Gastrocnemius medialis (tissue), 4 donors: ENCODE measurements around the gene RASL11A. TPM values are rescaled to one million over a fixed set of nuclear protein-coding genes. Genes with fewer than 3 reads are reported as not detected.

Experiments
- ATAC-seq, 2 donors: fragments of 150-250 bp; one replicate each; pipeline ENCODE4 v1.9.1; 2016
- DNase-seq, 2 donors: peaks; one replicate each; pipeline ENCODE4 v3.0.0-alpha.2; 2019
- H3K27ac ChIP-seq, 4 donors: fragments of 200-600 bp; sonication (generic); 1 replicate in 1 of 4; 2 replicates in 3 of 4; pipeline ENCODE4 v1.5.1; 2016 to 2018; ENCODE audit warnings: mild to moderate bottlenecking in 2 of 4, moderate library complexity in 1 of 4
- H3K27me3 ChIP-seq, 3 donors: fragments of 200-600 bp; sonication (generic) in 2 of 3; 1 replicate in 1 of 3; 2 replicates in 2 of 3; pipeline versions ENCODE4 v1.5.1 to v1.6.0; 2016 to 2019; ENCODE audit warnings: mild to moderate bottlenecking in 1 of 3, moderate library complexity in 1 of 3
- H3K36me3 ChIP-seq, 2 donors: fragments of 200-600 bp; sonication (generic) in 1 of 2; one replicate each; pipeline ENCODE4 v1.5.1; 2017 to 2018
- H3K4me1 ChIP-seq, 2 donors: fragments of 200-600 bp; sonication (generic) in 1 of 2; one replicate each; pipeline ENCODE4 v1.5.1; 2016 to 2017; ENCODE audit warnings: mild to moderate bottlenecking in 2 of 2
- H3K4me3 ChIP-seq, 4 donors: fragments of 200-600 bp; sonication (generic) in 3 of 4; 1 replicate in 1 of 4; 2 replicates in 3 of 4; pipeline ENCODE4 v1.5.1; 2016 to 2019; ENCODE audit warnings: mild to moderate bottlenecking in 2 of 4
- H3K9me3 ChIP-seq, 3 donors: fragments of 200-600 bp; sonication (generic) in 2 of 3; 1 replicate in 1 of 3; 2 replicates in 2 of 3; pipeline ENCODE4 v1.5.1; 2016 to 2019
- POLR2A ChIP-seq, 2 donors: fragments of 450-650 bp; IDR thresholded peaks; one replicate each; pipeline ENCODE4 v1.6.1; 2017; ENCODE audit warnings: antibody characterized with exemption in 2 of 2, mild to moderate bottlenecking in 2 of 2, moderate library complexity in 2 of 2
- in situ Hi-C, 4 donors: fragments of 200-750 bp; cut with MboI; loops; one replicate each; pipeline versions ENCODE4 v1.15.0 to v1.8.0; 2017; ENCODE audit warnings: low sequenced_read_pairs in 4 of 4
- intact Hi-C: fragments of 100-400 bp; cut with DNase I; formaldehyde crosslinking; loops from one replicate; pipeline ENCODE4 v1.15.1; 2023; ENCODE audit warnings: low total_unique reads
- total RNA-seq, 4 donors: library from RNA; depleted of rRNA; stranded (reverse); fragments of >200 nt; gene quantifications; one replicate each; pipeline versions ENCODE4 v1.1.0 to v1.2.3, GENCODE V29; 2016
- TF ChIP-seq, protein P1 (sequence below), 5 experiments: fragments of 450-650 bp in 3 of 5; fragments of 200-600 bp in 2 of 5; sonication (generic) in 2 of 5; IDR thresholded peaks in 4 of 5; conservative IDR thresholded peaks in 1 of 5; 1 replicate in 4 of 5; 2 replicates in 1 of 5; pipeline ENCODE4 v1.5.1; 2016 to 2019; ENCODE audit warnings: antibody characterized with exemption in 5 of 5, mild to moderate bottlenecking in 3 of 5, moderate library complexity in 3 of 5

Gene RASL11A
- total RNA-seq, 4 donors from 2014 or later, result 2.8 to 9.0 (median 5.7) TPM

DNA sequence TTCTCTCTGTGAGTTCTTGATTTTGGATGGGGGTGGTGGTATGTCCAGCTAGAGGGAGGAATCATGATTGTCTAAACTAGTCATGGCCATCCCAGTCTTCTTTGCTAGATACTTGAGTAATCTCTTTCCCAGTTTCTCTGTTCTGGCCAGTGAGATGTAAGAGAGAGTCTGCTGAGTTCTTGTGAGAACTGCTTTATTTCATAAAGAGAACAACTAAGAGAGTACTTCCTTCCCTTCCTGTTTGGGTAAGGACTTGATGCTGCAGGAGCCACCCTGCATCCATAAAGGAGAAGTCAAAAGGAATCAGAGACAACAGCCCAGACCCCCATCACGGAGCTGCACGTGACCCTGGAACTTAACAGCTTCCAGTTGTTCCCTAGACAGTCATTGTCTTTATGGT lies 3.0 kb upstream of the RASL11A start:
- Histone ChIP-seq H3K4me3 (no peak overlapping the region), H3K4me1 (peaks cover 8 to 13% of the 10 kb centered on the region in 2 donors), H3K27ac (no peak overlapping the region), H3K9me3 (no peaks in the 10 kb centered on the region), H3K36me3 (no peaks in the 10 kb centered on the region), H3K27me3 (no peaks in the 10 kb centered on the region)
- in situ Hi-C loops (loop anchor here (25.0 kb wide), 3 partner anchors 170 to 870 kb away; partner anchors contain the start of genes LNX2 (in 3 of the 4), POLR1D (in 3 of the 4) and PAN3 (in 1 of the 4)), intact Hi-C loops (loop anchor here (10.0 kb wide), 1 partner anchor 877 kb away; no protein-coding TSS in a partner anchor)
- ATAC-seq, result no peak
- DNase-seq, result no peak
- TF ChIP-seq, protein P1, sequence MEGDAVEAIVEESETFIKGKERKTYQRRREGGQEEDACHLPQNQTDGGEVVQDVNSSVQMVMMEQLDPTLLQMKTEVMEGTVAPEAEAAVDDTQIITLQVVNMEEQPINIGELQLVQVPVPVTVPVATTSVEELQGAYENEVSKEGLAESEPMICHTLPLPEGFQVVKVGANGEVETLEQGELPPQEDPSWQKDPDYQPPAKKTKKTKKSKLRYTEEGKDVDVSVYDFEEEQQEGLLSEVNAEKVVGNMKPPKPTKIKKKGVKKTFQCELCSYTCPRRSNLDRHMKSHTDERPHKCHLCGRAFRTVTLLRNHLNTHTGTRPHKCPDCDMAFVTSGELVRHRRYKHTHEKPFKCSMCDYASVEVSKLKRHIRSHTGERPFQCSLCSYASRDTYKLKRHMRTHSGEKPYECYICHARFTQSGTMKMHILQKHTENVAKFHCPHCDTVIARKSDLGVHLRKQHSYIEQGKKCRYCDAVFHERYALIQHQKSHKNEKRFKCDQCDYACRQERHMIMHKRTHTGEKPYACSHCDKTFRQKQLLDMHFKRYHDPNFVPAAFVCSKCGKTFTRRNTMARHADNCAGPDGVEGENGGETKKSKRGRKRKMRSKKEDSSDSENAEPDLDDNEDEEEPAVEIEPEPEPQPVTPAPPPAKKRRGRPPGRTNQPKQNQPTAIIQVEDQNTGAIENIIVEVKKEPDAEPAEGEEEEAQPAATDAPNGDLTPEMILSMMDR (IDR thresholded peaks at IDR 0.05 in 4 of 5, conservative IDR thresholded peaks at IDR 0.05 in 1 of 5), result no peak
- TF ChIP-seq POLR2A (IDR thresholded peaks at IDR 0.05), result no peak

DNA sequence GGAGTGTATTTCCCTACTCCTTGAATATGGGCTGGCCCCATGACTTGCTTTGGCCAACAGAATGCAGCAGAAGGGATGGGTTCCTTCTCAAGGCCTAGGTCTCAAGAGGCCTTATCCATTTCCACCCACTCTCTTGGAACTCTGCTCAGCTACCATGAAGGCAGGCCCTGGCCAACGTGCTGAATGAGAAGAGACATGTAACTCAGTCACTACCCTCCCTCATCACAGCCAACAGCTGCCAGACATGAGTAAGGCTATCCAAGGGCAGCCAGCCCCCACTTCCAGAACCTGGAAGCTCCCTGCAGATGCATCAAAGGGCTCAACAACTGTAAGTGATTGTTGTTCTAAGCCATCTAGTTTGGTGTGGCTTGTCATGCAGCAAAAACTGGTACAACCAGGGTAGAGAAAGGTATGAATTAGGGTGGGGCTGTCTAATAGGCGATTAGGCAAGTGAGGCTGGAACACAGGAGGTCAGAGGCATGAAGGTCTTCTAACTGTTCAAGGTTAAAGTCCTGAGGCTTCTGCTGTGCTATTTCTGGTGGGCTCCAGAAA lies 1.4 kb upstream of the RASL11A start:
- Histone ChIP-seq H3K27ac (no peak overlapping the region), H3K36me3 (no peaks in the 10 kb centered on the region), H3K4me1 (peaks cover 8 to 10% of the 10 kb centered on the region in 2 donors), H3K9me3 (no peaks in the 10 kb centered on the region), H3K27me3 (no peaks in the 10 kb centered on the region), H3K4me3 (no peak overlapping the region)
- TF ChIP-seq, protein P1 (IDR thresholded peaks at IDR 0.05 in 4 of 5, conservative IDR thresholded peaks at IDR 0.05 in 1 of 5), result no peak
- TF ChIP-seq POLR2A (IDR thresholded peaks at IDR 0.05), result no peak
- DNase-seq (no peak), ATAC-seq (no peak)
- in situ Hi-C loops (loop anchor here (25.0 kb wide), 3 partner anchors 168 to 868 kb away; partner anchors contain the start of genes LNX2 (in 3 of the 4), POLR1D (in 3 of the 4) and PAN3 (in 1 of the 4)), intact Hi-C loops (loop anchor here (10.0 kb wide), 1 partner anchor 876 kb away; no protein-coding TSS in a partner anchor)

DNA sequence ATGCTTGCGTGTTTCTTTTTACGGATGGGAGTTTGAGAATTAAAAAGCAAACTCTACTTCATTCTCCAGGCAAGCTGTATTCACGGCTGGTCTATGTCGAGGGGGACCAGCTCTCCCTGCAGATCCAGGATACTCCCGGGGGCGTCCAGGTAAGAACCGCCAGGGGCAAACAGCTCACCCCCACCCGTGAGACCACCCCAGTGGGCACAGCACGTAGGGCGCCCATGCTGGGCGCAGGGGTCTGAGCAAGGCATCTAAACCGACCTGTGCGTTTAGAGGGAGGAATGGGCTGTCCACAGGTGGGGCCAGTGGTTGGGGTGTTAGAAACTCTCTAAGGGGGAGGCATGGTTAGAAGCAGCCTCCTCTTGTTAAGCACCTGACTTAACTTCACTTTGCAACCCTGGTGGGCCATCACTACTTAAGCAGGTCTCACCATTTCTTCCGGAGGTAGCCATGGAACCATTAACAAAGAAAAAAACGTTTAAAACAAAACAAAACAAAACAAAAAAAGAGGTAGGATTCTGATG lies 1.0 kb downstream of the RASL11A start:
- Histone ChIP-seq H3K27ac (peak overlapping the region; percentile 75 to 86 (median 84)), H3K4me3 (peak overlapping the region; percentile 65 to 91 (median 74)), H3K4me1 (peaks cover 4 to 6% of the 10 kb centered on the region in 2 donors), H3K27me3 (no peaks in the 10 kb centered on the region), H3K9me3 (no peaks in the 10 kb centered on the region), H3K36me3 (no peaks in the 10 kb centered on the region)
- no peak for TF ChIP-seq POLR2A (IDR thresholded peaks at IDR 0.05)
- TF ChIP-seq, protein P1 (IDR thresholded peaks at IDR 0.05 in 4 of 5, conservative IDR thresholded peaks at IDR 0.05 in 1 of 5), result no peak
- DNase-seq (no peak), ATAC-seq (no peak)
- intact Hi-C loops, result loop anchor here (2.0 to 5.0 kb wide), 3 partner anchors 21 to 284 kb away; partner anchors contain the start of gene RPL21
- in situ Hi-C loops, result loop anchor here (25.0 kb wide), 3 partner anchors 166 to 866 kb away; partner anchors contain the start of genes LNX2 (in 3 of the 4), POLR1D (in 3 of the 4) and PAN3 (in 1 of the 4)

DNA sequence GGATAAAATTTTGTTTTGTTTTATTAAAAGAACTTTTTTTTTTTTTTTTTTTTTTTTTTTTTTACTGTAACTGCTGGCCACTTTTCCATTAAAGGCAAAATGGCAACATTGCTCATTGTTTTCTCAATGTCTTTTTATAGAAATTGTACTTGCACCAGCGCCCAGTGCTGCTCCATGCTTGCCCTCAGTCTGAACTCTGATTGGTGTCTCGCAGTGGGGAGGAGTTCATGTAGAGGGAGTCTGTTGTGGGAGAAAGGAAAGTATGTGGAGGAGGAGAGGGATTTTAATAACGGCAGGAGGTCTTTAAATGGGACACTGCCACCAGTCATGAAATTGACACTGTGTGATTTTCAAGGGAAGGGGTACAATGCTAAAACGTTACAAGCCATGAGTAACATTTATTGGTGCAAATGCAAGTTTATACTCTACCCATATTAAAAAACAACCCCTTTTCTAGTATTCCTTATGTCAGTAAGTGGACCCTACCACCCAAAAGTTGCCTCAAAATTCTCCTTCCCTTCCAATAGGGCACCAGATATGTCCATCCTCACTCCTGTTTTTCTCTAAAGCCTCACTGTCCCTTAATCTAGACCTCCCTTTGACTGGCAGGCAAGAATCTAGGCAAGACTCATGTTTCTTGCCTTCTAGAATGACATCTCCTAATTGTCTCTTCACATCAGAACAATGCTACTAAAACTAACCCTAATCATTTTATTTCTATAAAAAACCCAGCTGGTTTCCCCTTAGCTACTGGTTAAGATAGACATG lies 3.2 kb downstream of the RASL11A start:
- Histone ChIP-seq H3K27me3 (no peaks in the 10 kb centered on the region), H3K9me3 (no peaks in the 10 kb centered on the region), H3K4me3 (no peak overlapping the region), H3K4me1 (peaks cover 3 to 4% of the 10 kb centered on the region in 2 donors), H3K36me3 (no peaks in the 10 kb centered on the region), H3K27ac (peak overlapping the region in 1 of 4 donors; percentile 0)
- DNase-seq (no peak), ATAC-seq (no peak)
- no peak for TF ChIP-seq POLR2A (IDR thresholded peaks at IDR 0.05)
- intact Hi-C loops (loop anchor here (5.0 kb wide), 1 partner anchor 287 kb away; no protein-coding TSS in a partner anchor), in situ Hi-C loops (loop anchor here (25.0 kb wide), 3 partner anchors 163 to 863 kb away; partner anchors contain the start of genes LNX2 (in 3 of the 4), POLR1D (in 3 of the 4) and PAN3 (in 1 of the 4))
